Heart left ventricle (tissue), 16 donors: ENCODE data around the gene HAUS8. TPM values are rescaled to one million over a fixed set of nuclear protein-coding genes. Genes with fewer than 3 reads are reported as not detected.

ENCODE experiments used
- ATAC-seq, 4 donors: fragments of 200-7000 bp; cut with Tn5 transposase; one replicate each; pipeline ENCODE4 v1.9.1; 2020 to 2022; ENCODE audit warnings: moderate library complexity in 4 of 4, mild to moderate bottlenecking in 3 of 4, moderate number of reproducible peaks in 1 of 4
- DNase-seq, 5 donors: peaks; one replicate each; pipeline ENCODE4 v3.0.0-alpha.2; 2020
- H3K27ac ChIP-seq, 12 donors: fragments of 200-600 bp; sonication (generic) in 4 of 12; one replicate each; pipeline versions ENCODE4 v1.5.0 to v1.8.0; 2016 to 2022; ENCODE audit warnings: mild to moderate bottlenecking in 2 of 12
- H3K27me3 ChIP-seq, 9 donors: fragments of 200-600 bp; sonication (generic) in 2 of 9; one replicate each; pipeline versions ENCODE4 v1.5.1 to v1.8.0; 2016 to 2022; ENCODE audit warnings: mild to moderate bottlenecking in 3 of 9
- H3K36me3 ChIP-seq, 9 donors: fragments of 200-600 bp; sonication (generic) in 2 of 9; one replicate each; pipeline versions ENCODE4 v1.5.0 to v1.8.0; 2018 to 2022; ENCODE audit warnings: mild to moderate bottlenecking in 2 of 9
- H3K4me1 ChIP-seq, 12 donors: fragments of 200-600 bp; sonication (generic) in 4 of 12; one replicate each; pipeline versions ENCODE4 v1.5.0 to v1.8.0; 2016 to 2022; ENCODE audit warnings: mild to moderate bottlenecking in 3 of 12
- H3K4me3 ChIP-seq, 12 donors: fragments of 200-600 bp; sonication (generic) in 4 of 12; one replicate each; pipeline versions ENCODE4 v1.5.0 to v1.8.0; 2017 to 2022; ENCODE audit warnings: mild to moderate bottlenecking in 9 of 12, moderate library complexity in 4 of 12
- H3K9me3 ChIP-seq, 12 donors: fragments of 200-600 bp; sonication (generic) in 4 of 12; one replicate each; pipeline versions ENCODE4 v1.5.0 to v1.8.0; 2016 to 2022; ENCODE audit warnings: mild to moderate bottlenecking in 1 of 12
- POLR2A ChIP-seq, 2 donors: fragments of 450-650 bp; IDR thresholded peaks; one replicate each; pipeline ENCODE4 v1.6.1; 2017; ENCODE audit warnings: antibody characterized with exemption in 2 of 2, mild to moderate bottlenecking in 2 of 2, moderate library complexity in 2 of 2
- WGBS, 4 donors: extraction: QIAGEN DNeasy Blood & Tissue Kit in 2 of 4; methylation state at CpG; one replicate each; pipeline versions ENCODE4 v1.1.5 to v1.1.7; 2013 to 2018; 5-methylcytosine and 5-hydroxymethylcytosine counted together
- intact Hi-C, 10 donors: fragments of 100-400 bp; cut with DNase I; formaldehyde crosslinking; loops; one replicate each; pipeline versions ENCODE4 v1.11.1 to v1.14.2; 2022
- polyA plus RNA-seq, 2 donors: library from polyadenylated mRNA; stranded (reverse); fragments of 200-250 nt; gene quantifications; one replicate each; pipeline ENCODE4 v1.2.3, GENCODE V29; 2013
- total RNA-seq, 9 donors: library from RNA; depleted of rRNA in 2 of 9; stranded (reverse); fragments of >200 nt in 2 of 9; fragmentation: NEBNext Ultra II Directional in 3 of 9; extraction: Animal tissue kit (Norgen Biotek cat#: 25700) in 3 of 9; gene quantifications; one replicate each; pipeline versions ENCODE4 v1.1.0 to v1.2.4, GENCODE V29; 2016 to 2023
- TF ChIP-seq, protein P1 (sequence below), 12 donors: fragments of 200-600 bp; sonication (generic) in 4 of 12; IDR thresholded peaks; one replicate each; pipeline versions ENCODE4 v1.5.0 to v1.8.0; 2018 to 2022; ENCODE audit warnings: antibody characterized with exemption in 12 of 12, mild to moderate bottlenecking in 5 of 12
- donor health status: ischemic (EF 13 %, LVEDD 7.1; RV severe dilation, severe dysfunction).
- donor health status: healthy with polysubstance abuse.
- donor health status: DM: no; HTN: yes; CAD: no.
- donor health status: DM: no; HTN: no; CAD: no.
- donor health status: ischemic (EF 25% LVEDD 6.9; RV normal size, moderate dysfunction).
- donor health status: ischemic (EF 25% LVEDD 5.7; RV mildly dilated, moderate dysfunction).
- donor health status: healthy.
- donor health status: DM: yes; HTN: yes; CAD: no.
- donor health status: ischemic (EF 35%, LVEDD 5.7; RV mildly dilated, moderate dysfunction).
- donor health status: nonischemic (EF 11% LVEDD 7.7; RV severe dilation, severe dysfunction).
- donor health status: DM: yes; HTN: yes; CAD: no.
- donor health status: PGD.
- donor health status: ischemic (EF 29% LVEDD 5.4; RV normal size, mild dysfunction).
- donor health status: nonischemic (EF 23%, LVEDD 6.1; RV moderate dilation, normal function).

The HAUS8 gene
- total and polyA plus RNA-seq, 11 donors, result 2.1 to 9.2 (median 4.7) TPM

DNA sequence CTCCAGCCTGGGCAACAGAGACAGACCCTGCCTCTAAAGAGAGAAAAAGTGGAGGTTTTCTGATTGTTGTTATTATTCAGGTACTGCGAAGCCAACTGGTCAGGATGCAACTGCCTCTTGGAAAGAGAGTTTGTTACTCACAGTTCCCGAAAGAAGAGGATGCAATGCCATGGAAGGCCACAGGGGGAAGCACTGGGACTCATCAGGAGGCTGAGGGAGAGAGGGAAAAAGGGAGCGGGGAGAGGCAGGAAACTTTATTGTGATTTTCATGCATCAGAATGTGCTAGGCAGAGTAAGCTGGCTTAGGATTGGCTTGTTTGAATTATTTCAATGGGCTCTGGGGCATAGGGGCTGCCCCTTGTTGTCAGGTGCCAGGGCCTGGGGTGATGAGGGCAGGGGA is 27.9 kb upstream of the HAUS8 start:
- ATAC-seq (no peak), DNase-seq (no peak)
- Histone ChIP-seq H3K4me3 (no peak overlapping the region), H3K27ac (no peak overlapping the region), H3K9me3 (peaks cover 0 to 5% (median 0%) of the 10 kb centered on the region in 12 donors), H3K27me3 (no peaks in the 10 kb centered on the region), H3K36me3 (peaks cover 0 to 64% (median 31%) of the 10 kb centered on the region in 9 donors), H3K4me1 (peaks cover 0 to 43% (median 11%) of the 10 kb centered on the region in 12 donors)
- no peak for TF ChIP-seq POLR2A (IDR thresholded peaks at IDR 0.05)
- TF ChIP-seq, protein P1, sequence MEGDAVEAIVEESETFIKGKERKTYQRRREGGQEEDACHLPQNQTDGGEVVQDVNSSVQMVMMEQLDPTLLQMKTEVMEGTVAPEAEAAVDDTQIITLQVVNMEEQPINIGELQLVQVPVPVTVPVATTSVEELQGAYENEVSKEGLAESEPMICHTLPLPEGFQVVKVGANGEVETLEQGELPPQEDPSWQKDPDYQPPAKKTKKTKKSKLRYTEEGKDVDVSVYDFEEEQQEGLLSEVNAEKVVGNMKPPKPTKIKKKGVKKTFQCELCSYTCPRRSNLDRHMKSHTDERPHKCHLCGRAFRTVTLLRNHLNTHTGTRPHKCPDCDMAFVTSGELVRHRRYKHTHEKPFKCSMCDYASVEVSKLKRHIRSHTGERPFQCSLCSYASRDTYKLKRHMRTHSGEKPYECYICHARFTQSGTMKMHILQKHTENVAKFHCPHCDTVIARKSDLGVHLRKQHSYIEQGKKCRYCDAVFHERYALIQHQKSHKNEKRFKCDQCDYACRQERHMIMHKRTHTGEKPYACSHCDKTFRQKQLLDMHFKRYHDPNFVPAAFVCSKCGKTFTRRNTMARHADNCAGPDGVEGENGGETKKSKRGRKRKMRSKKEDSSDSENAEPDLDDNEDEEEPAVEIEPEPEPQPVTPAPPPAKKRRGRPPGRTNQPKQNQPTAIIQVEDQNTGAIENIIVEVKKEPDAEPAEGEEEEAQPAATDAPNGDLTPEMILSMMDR (IDR thresholded peaks at IDR 0.05), result peak in 10 of 12 donors; percentile 18 to 52 (median 40)
- intact Hi-C loops, result no loop called here
- 64 to 97% (median 78%) methylated on average over 3 of the region's 3 CpGs for WGBS, 4 donors

DNA sequence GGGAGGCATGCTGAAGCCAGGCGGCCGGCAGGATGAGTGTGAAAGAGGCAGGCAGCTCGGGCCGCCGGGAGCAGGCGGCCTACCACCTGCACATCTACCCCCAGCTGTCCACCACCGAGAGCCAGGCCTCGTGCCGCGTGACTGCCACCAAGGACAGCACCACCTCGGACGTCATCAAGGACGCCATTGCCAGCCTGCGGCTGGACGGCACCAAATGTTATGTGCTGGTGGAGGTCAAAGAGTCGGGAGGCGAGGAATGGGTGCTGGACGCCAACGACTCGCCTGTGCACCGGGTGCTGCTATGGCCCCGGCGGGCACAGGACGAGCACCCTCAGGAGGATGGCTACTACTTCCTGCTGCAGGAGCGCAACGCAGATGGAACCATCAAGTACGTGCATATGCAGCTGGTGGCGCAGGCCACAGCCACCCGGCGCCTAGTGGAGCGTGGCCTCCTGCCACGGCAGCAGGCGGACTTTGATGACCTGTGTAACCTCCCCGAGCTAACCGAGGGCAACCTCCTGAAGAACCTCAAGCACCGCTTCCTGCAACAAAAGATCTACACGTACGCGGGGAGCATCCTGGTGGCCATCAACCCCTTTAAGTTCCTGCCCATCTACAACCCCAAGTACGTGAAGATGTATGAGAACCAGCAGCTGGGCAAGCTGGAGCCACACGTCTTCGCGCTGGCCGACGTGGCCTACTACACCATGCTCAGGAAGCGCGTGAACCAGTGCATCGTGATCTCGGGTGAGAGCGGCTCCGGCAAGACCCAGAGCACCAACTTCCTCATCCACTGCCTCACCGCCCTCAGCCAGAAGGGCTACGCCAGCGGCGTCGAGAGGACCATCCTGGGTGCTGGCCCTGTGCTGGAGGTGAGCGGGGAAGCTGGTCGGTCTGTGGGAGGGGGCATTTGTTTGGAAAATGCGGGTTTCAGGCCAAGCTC is 26.7 kb upstream of the HAUS8 start:
- peaks cover 0 to 61% (median 31%) of the 10 kb centered on the region in 9 donors for H3K36me3 ChIP-seq
- H3K4me3 ChIP-seq, result no peak overlapping the region
- peaks cover 0 to 43% (median 10%) of the 10 kb centered on the region in 12 donors for H3K4me1 ChIP-seq
- DNase-seq (no peak), ATAC-seq (no peak)
- H3K9me3 ChIP-seq, result peaks cover 0 to 5% (median 0%) of the 10 kb centered on the region in 12 donors
- intact Hi-C loops, result no loop called here
- TF ChIP-seq, protein P1 (IDR thresholded peaks at IDR 0.05), result no peak
- TF ChIP-seq POLR2A (IDR thresholded peaks at IDR 0.05), result no peak
- 97 to 98% (median 97%) methylated on average over 44 to 59 of the region's 59 CpGs for WGBS, 4 donors
- no peaks in the 10 kb centered on the region for H3K27me3 ChIP-seq
- H3K27ac ChIP-seq, result no peak overlapping the region

DNA sequence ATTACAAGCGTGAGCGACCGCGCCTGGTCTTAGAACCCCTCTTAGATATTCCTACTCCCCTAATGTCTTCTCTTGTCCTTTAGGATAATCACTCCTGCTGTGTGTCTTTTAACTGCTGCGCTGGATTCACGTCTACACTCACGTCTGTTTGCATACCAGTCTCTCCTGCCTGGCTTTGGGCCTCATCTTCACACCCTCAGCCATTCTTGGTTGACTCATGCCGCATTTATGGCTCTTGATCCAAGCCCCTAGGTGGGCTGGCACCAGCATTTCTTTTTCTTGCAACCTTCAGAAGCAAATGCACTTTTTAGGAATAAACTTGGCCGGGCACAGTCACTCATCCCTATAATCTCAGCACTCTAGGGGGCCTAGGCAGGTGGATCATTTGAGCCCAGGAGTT is 23.1 kb upstream of the HAUS8 start:
- TF ChIP-seq, protein P1 (IDR thresholded peaks at IDR 0.05), result no peak
- TF ChIP-seq POLR2A (IDR thresholded peaks at IDR 0.05), result no peak
- DNase-seq (no peak), ATAC-seq (no peak)
- peaks cover 0 to 41% (median 21%) of the 10 kb centered on the region in 12 donors for H3K4me1 ChIP-seq
- no peak overlapping the region for H3K4me3 ChIP-seq
- 90 to 94% (median 93%) methylated on average over 9 of the region's 9 CpGs for WGBS, 4 donors
- H3K36me3 ChIP-seq, result peaks cover 0 to 29% (median 19%) of the 10 kb centered on the region in 9 donors
- peaks cover 0 to 4% (median 0%) of the 10 kb centered on the region in 12 donors for H3K9me3 ChIP-seq
- no peaks in the 10 kb centered on the region for H3K27me3 ChIP-seq
- intact Hi-C loops, result loop anchor here in 1 of 10 donors (5.0 kb wide), 1 partner anchor 39 kb away; no protein-coding TSS in a partner anchor
- peak overlapping the region in 2 of 12 donors; percentile 64 for H3K27ac ChIP-seq

DNA sequence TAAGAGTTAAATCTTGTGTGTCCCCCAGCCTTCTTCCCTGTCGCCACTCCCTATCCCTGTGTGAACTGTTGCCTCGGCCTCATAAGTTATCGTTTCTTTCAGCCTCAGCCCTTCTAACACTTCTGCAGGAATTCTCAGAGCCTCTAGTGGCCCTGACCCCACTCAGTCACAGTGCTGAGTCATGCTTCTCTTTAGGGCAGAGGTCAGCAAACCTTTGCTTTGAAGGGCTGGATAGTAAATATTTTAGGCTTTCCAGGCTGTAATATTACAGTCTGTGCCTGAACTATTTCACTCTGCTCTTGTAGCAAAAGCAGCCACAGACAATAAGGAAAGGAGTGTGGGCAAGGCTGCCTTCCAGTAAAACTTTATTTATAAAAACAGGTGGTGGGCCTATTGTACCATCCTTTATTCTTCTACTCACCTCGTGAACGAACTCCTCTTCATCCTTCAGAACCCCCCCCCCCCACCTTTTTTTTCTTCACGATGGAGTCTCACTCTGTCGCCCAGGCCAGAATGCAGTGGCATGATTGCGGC is 22.4 kb upstream of the HAUS8 start:
- Histone ChIP-seq H3K4me3 (no peak overlapping the region), H3K27ac (peak overlapping the region in 11 of 12 donors; percentile 24 to 64 (median 40)), H3K27me3 (no peaks in the 10 kb centered on the region), H3K4me1 (peaks cover 0 to 47% (median 21%) of the 10 kb centered on the region in 12 donors), H3K9me3 (no peaks in the 10 kb centered on the region), H3K36me3 (peaks cover 0 to 29% (median 13%) of the 10 kb centered on the region in 9 donors)
- TF ChIP-seq, protein P1 (IDR thresholded peaks at IDR 0.05), result no peak
- peak in 1 of 2 donors; percentile 19 for TF ChIP-seq POLR2A (IDR thresholded peaks at IDR 0.05)
- intact Hi-C loops, result loop anchor here in 1 of 10 donors (5.0 kb wide), 1 partner anchor 40 kb away; no protein-coding TSS in a partner anchor
- no peak for DNase-seq
- WGBS, 4 donors, result 66 to 70% (median 69%) methylated on average over 8 of the region's 8 CpGs
- ATAC-seq, result peak in 3 of 4 donors; percentile 47 to 63 (median 60)
